NK-92 (cell line): Measurements from ENCODE around the gene B4GAT1.
"Not testable (repeated sequence)": the region's sequence is repeated elsewhere in the genome, so short reads cannot be mapped to it uniquely, and the experiment has no call there.

Experiments
- DNase-seq: peaks from one replicate; lab custom pipeline; 2025; ENCODE audit not compliant: unreplicated experiment; lab: John Stamatoyannopoulos, UW

The B4GAT1 gene

GRCh38 chr11:66326261-66327111 is 20.9 kb downstream of the B4GAT1 start:
- DNase-seq, result no peak

- no peak for DNase-seq
Measured at GRCh38 chr11:66325263-66325671, 22.2 kb downstream of the B4GAT1 start.

- DNase-seq, result no peak
Measured at GRCh38 chr11:66324664-66325063, 22.8 kb downstream of the B4GAT1 start.

GRCh38 chr11:66323684-66324083 is 23.7 kb downstream of the B4GAT1 start:
- DNase-seq, result no peak

- DNase-seq, result no peak
Measured at GRCh38 chr11:66322732-66323427, 24.5 kb downstream of the B4GAT1 start.

- no peak for DNase-seq
Measured at GRCh38 chr11:66321606-66322005, 25.8 kb downstream of the B4GAT1 start.

- DNase-seq, result not testable (repeated sequence)
Measured at GRCh38 chr11:66320748-66321147, 26.7 kb downstream of the B4GAT1 start.

- not testable (repeated sequence) for DNase-seq
Measured at GRCh38 chr11:66320289-66320688, 27.1 kb downstream of the B4GAT1 start.

- DNase-seq, result no peak
Measured at GRCh38 chr11:66318600-66318970, 28.8 kb downstream of the B4GAT1 start.

- peak; percentile 60 for DNase-seq
Measured at GRCh38 chr11:66317723-66318599, 29.5 kb downstream of the B4GAT1 start.

- DNase-seq, result no peak
Measured at GRCh38 chr11:66317322-66317722, 30.1 kb downstream of the B4GAT1 start.

GRCh38 chr11:66316849-66317251 is 30.6 kb downstream of the B4GAT1 start, which contains the start of gene CD248:
CD248 (minus strand) TSS chr11:66317044; CDS start chr11:66317027, 17 bp downstream.
- no peak for DNase-seq

- no peak for DNase-seq
Measured at GRCh38 chr11:66315921-66316811, 31.3 kb downstream of the B4GAT1 start.

- no peak for DNase-seq
Measured at GRCh38 chr11:66315498-66315885, 31.9 kb downstream of the B4GAT1 start.

GRCh38 chr11:66314561-66315497 is 32.6 kb downstream of the B4GAT1 start:
- no peak for DNase-seq

- DNase-seq, result no peak
Measured at GRCh38 chr11:66314186-66314501, 33.3 kb downstream of the B4GAT1 start.

GRCh38 chr11:66313321-66314185 is 33.9 kb downstream of the B4GAT1 start:
- no peak for DNase-seq

- peak; percentile 89 for DNase-seq
Measured at GRCh38 chr11:66312549-66313320, 34.7 kb downstream of the B4GAT1 start.
